Endothelial cell of umbilical vein (primary cell): ENCODE data around the gene CDH22. TPM values are rescaled to one million over a fixed set of nuclear protein-coding genes. Genes with fewer than 3 reads are reported as not detected.

Experiments
- BruUV-seq: library from RNA; stranded (reverse); fragments of 400-500 nt; replicated peaks from 2 replicates; lab custom pipeline; 2021; lab: Mats Ljungman, UMichigan
- CTCF ChIA-PET: fragments of 300-600, 350-600 bp; sonication (Branson Sonifier 250); formaldehyde crosslinking; loops from one replicate; lab custom pipeline; 2021; ENCODE audit warnings: antibody characterized with exemption, inconsistent platforms; lab: Charles Lee
- POLR2A ChIA-PET: fragments of 300-600, 350-600 bp; sonication (Branson Sonifier 250); formaldehyde crosslinking; loops from one replicate; lab custom pipeline; 2021; ENCODE audit warnings: antibody characterized with exemption, inconsistent platforms; lab: Charles Lee
- DNase-seq: peaks from one replicate; pipeline ENCODE4 v3.0.0-alpha.2; 2011; ENCODE audit warnings: low read depth, low spot score
- FAIRE-seq: peaks from 2 replicates; lab custom pipeline; 2011; peaks lifted over from hg19 to GRCh38; lab: Jason Lieb, UNC
- H2AFZ ChIP-seq: 2 replicates; pipeline ENCODE4 v1.6.0; 2012; ENCODE audit warnings: low read depth, low read length, control low read depth, inconsistent platforms
- H3K27ac ChIP-seq: 2 replicates; pipeline ENCODE4 v1.5.1; 2011; ENCODE audit warnings: low read depth, mild to moderate bottlenecking, control low read depth, low read length, moderate library complexity; ENCODE audit not compliant: insufficient read depth
- H3K27me3 ChIP-seq, 2 experiments: 2 replicates each; pipeline versions ENCODE4 v1.6.0 to v1.6.1; 2011; ENCODE audit warnings: low read length in 2 of 2, mixed read lengths in 1 of 2; ENCODE audit not compliant: control insufficient read depth in 2 of 2, insufficient read depth in 2 of 2
- H3K36me3 ChIP-seq, 2 experiments: 2 replicates in 1 of 2; 3 replicates in 1 of 2; pipeline ENCODE4 v1.5.1; 2011; ENCODE audit warnings: low read length in 2 of 2, mild to moderate bottlenecking in 1 of 2, moderate library complexity in 1 of 2; ENCODE audit not compliant: control insufficient read depth in 2 of 2, insufficient read depth in 2 of 2; ENCODE audit errors: extremely low read depth in 1 of 2
- H3K4me1 ChIP-seq: 3 replicates; pipeline ENCODE4 v1.5.1; 2011; ENCODE audit warnings: mild to moderate bottlenecking, low read length; ENCODE audit not compliant: control insufficient read depth, insufficient read depth; ENCODE audit errors: extremely low read depth
- H3K4me2 ChIP-seq: 2 replicates; pipeline ENCODE4 v1.6.1; 2011; ENCODE audit warnings: low read length, control low read depth, mixed read lengths; ENCODE audit not compliant: insufficient read depth
- H3K4me3 ChIP-seq, 3 experiments: fragments of 200-600 bp in 1 of 3; sonication (generic), shearing (Covaris generic) in 1 of 3; replicated peaks in 1 of 3; 2 replicates each; pipeline ENCODE4 v1.5.1; 2011 to 2016; ENCODE audit warnings: control low read depth in 3 of 3, low read length in 3 of 3, mild to moderate bottlenecking in 2 of 3, inconsistent platforms in 1 of 3, low read depth in 1 of 3, moderate library complexity in 1 of 3; ENCODE audit not compliant: insufficient read depth in 1 of 3
- H3K79me2 ChIP-seq: 2 replicates; pipeline ENCODE4 v1.6.0; 2012; ENCODE audit warnings: low read length, inconsistent platforms; ENCODE audit not compliant: control insufficient read depth, insufficient read depth
- H3K9ac ChIP-seq: replicated peaks from 2 replicates; pipeline ENCODE3; 2011; ENCODE audit warnings: low read length, control low read depth; ENCODE audit not compliant: insufficient read depth; ENCODE audit errors: extremely low read depth
- H3K9me1 ChIP-seq: replicated peaks from 3 replicates; pipeline ENCODE4 v1.6.0; 2011; ENCODE audit warnings: mild to moderate bottlenecking, low read length; ENCODE audit not compliant: control insufficient read depth, insufficient read depth; ENCODE audit errors: extremely low read depth
- H3K9me3 ChIP-seq: replicated peaks from 2 replicates; pipeline ENCODE4 v1.5.1; 2012; ENCODE audit warnings: low read length, inconsistent platforms; ENCODE audit not compliant: control insufficient read depth, insufficient read depth
- H4K20me1 ChIP-seq: replicated peaks from 2 replicates; pipeline ENCODE3; 2011; ENCODE audit warnings: mild to moderate bottlenecking, low read length; ENCODE audit not compliant: control insufficient read depth, insufficient read depth; ENCODE audit errors: extremely low read depth
- CTCF ChIP-seq, 2 donors: IDR thresholded peaks; 1 replicate in 1 of 2; 2 replicates in 1 of 2; pipeline ENCODE4 v1.5.1; 2011; ENCODE audit warnings: low read length in 2 of 2, mild to moderate bottlenecking in 2 of 2, moderate library complexity in 2 of 2, control low read depth in 1 of 2, inconsistent platforms in 1 of 2, low read depth in 1 of 2; ENCODE audit not compliant: insufficient read depth in 1 of 2; ENCODE audit errors: extremely low read depth in 1 of 2
- EZH2 ChIP-seq: IDR thresholded peaks from 2 replicates; pipeline ENCODE4 v1.6.1; 2012; ENCODE audit warnings: borderline replicate concordance, low read depth, mild to moderate bottlenecking, moderate library complexity, low read length, inconsistent platforms; ENCODE audit not compliant: severe bottlenecking
- FOS ChIP-seq: IDR thresholded peaks from 2 replicates; pipeline ENCODE4 v1.6.1; 2011; ENCODE audit warnings: mild to moderate bottlenecking, low read length, moderate library complexity, borderline replicate concordance; ENCODE audit not compliant: insufficient read depth
- GATA2 ChIP-seq: IDR thresholded peaks from 2 replicates; pipeline ENCODE4 v1.7.0; 2011; ENCODE audit warnings: low read depth, mild to moderate bottlenecking, moderate library complexity, mixed read lengths, low read length; ENCODE audit not compliant: insufficient read length, insufficient read depth
- JUN ChIP-seq: IDR thresholded peaks from 2 replicates; pipeline ENCODE4 v1.6.1; 2011; ENCODE audit warnings: borderline replicate concordance, low read depth; ENCODE audit not compliant: insufficient read length, insufficient read depth
- MAX ChIP-seq: IDR thresholded peaks from 2 replicates; pipeline ENCODE4 v1.6.1; 2011; ENCODE audit not compliant: insufficient read depth, insufficient read length
- MYC ChIP-seq: IDR thresholded peaks from one replicate; pipeline ENCODE4 v1.6.1; 2011; ENCODE audit warnings: mild to moderate bottlenecking, low read depth, low read length
- POLR2A ChIP-seq: IDR thresholded peaks from 2 replicates; pipeline ENCODE4 v1.6.1; 2012; ENCODE audit warnings: low read depth, mild to moderate bottlenecking, control low read depth, low read length
- POLR2AphosphoS5 ChIP-seq: IDR thresholded peaks from 2 replicates; pipeline ENCODE4 v1.6.1; 2012; ENCODE audit warnings: low read depth, mild to moderate bottlenecking, control low read depth, low read length, moderate library complexity; ENCODE audit not compliant: insufficient read depth
- dilution Hi-C: fragments of 300-500 bp; cut with MboI; formaldehyde crosslinking; loops from one replicate; pipeline ENCODE4 v1.15.0; 2019; ENCODE audit warnings: low sequenced_read_pairs; ENCODE audit not compliant: extremely low pct_ligation_motif_present
- intact Hi-C: fragments of 100-400 bp; cut with micrococcal nuclease; formaldehyde crosslinking; loops from one replicate; pipeline ENCODE4 v1.10.0; 2022
- polyA plus RNA-seq, 4 experiments: library from polyadenylated mRNA; depleted of rRNA in 3 of 4; stranded (reverse) in 3 of 4; unstranded in 1 of 4; fragments of >200 nt; gene quantifications; 2 replicates each; pipeline versions ENCODE4 v1.2.1 to v1.2.3, GENCODE V29; 2011 to 2012; ENCODE audit warnings: missing spikeins in 1 of 4
- total RNA-seq: library from RNA; stranded (reverse); gene quantifications from 2 replicates; pipeline ENCODE4 v1.2.3, GENCODE V29; 2021

CDH22 gene
- total and polyA plus RNA-seq, 2 donors (not counting 3 experiments of a cell fraction or from before 2014, with no cell fraction given), result not detected

- no peak for FAIRE-seq
- peaks cover 17 to 23% of the 10 kb centered on the region in 2 experiments for H3K27me3 ChIP-seq
These were observed 38.5 kb upstream of the CDH22 start for GRCh38 chr20:46346770-46347169.

More at GRCh38 chr20:46346770-46347169, 38.5 kb upstream of the CDH22 start:
- Histone ChIP-seq H3K4me1 (peaks cover 9% of the 10 kb centered on the region), H4K20me1 (no peaks in the 10 kb centered on the region), H3K9me3 (no peaks in the 10 kb centered on the region), H3K79me2 (no peaks in the 10 kb centered on the region), H3K9ac (no peak overlapping the region), H3K4me2 (no peak overlapping the region), H3K4me3 (no peak overlapping the region), H3K27ac (no peak overlapping the region), H3K36me3 (no peaks in the 10 kb centered on the region), H2AFZ (no peak overlapping the region), H3K9me1 (no peaks in the 10 kb centered on the region)
- ChIA-PET CTCF (interaction anchor here (0.7 to 1.2 kb wide), 5 partner anchors 40 to 360 kb away, joined by 3 to 4 read pairs (median 4); no protein-coding TSS in a partner anchor), POLR2A (interaction anchor here (0.7 kb wide), 1 partner anchor 261 kb away, joined by 5 read pairs; no protein-coding TSS in a partner anchor)
- intact Hi-C loops (loop anchor here (5.0 kb wide), 1 partner anchor 139 kb away; no protein-coding TSS in a partner anchor), dilution Hi-C loops (no loop called here)
- no peak for TF ChIP-seq JUN
- no peak for TF ChIP-seq MYC
- TF ChIP-seq POLR2AphosphoS5, result no peak
- no peak for TF ChIP-seq GATA2
- no peak for TF ChIP-seq EZH2
- no peak for TF ChIP-seq FOS
- TF ChIP-seq MAX, result no peak
- no peak for TF ChIP-seq CTCF (IDR thresholded peaks at IDR 0.05; ENCODE audit: extremely low read depth in 1 of 2, insufficient read depth in 1 of 2, low read depth in 1 of 2, low read length in 2 of 2)
- TF ChIP-seq POLR2A, result no peak
- no peak for DNase-seq
- BruUV-seq, result no TSS peak
